Tibial nerve (tissue), 4 donors: ENCODE data around the gene TRPM1.
A peak's percentile ranks its signal among the peaks of the same experiment; 100 is the strongest.

Source experiments
- EP300 ChIP-seq, 2 donors: sonication (generic); formaldehyde crosslinking; IDR thresholded peaks; one replicate each; pipeline ENCODE4 v1.6.1; 2017; ENCODE audit warnings: antibody characterized with exemption in 2 of 2, mild to moderate bottlenecking in 1 of 2
- TF ChIP-seq, protein P1 (sequence below), 5 experiments: fragments of 200-600 bp in 3 of 5; fragments of 450-650 bp in 2 of 5; sonication (generic) in 3 of 5; IDR thresholded peaks; one replicate each; pipeline ENCODE4 v1.5.1; 2016 to 2019; ENCODE audit warnings: antibody characterized with exemption in 5 of 5, mild to moderate bottlenecking in 3 of 5, moderate library complexity in 2 of 5

DNA sequence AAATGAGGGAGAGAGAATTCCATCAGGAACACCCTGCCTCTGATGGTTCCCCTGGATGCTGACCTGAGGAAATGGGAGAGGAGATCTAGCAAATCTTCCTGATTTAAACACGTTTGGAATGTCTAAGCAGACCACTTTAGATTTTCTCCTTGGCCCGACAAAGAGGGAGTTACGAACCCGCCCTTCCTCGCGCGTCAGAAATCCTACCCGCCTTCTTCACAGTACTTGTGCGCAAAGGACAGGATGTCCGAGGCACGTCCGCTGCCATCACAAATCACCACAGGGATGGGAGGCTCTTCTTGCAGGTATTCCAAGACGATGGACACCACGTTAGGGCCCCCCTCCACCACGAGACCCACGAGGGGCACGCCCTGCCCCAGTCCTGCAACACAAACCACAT, 38.6 kb downstream of the TRPM1 start:
- peak in 1 of 2 donors; percentile 38 for TF ChIP-seq EP300 (IDR thresholded peaks at IDR 0.05)
- TF ChIP-seq, protein P1, sequence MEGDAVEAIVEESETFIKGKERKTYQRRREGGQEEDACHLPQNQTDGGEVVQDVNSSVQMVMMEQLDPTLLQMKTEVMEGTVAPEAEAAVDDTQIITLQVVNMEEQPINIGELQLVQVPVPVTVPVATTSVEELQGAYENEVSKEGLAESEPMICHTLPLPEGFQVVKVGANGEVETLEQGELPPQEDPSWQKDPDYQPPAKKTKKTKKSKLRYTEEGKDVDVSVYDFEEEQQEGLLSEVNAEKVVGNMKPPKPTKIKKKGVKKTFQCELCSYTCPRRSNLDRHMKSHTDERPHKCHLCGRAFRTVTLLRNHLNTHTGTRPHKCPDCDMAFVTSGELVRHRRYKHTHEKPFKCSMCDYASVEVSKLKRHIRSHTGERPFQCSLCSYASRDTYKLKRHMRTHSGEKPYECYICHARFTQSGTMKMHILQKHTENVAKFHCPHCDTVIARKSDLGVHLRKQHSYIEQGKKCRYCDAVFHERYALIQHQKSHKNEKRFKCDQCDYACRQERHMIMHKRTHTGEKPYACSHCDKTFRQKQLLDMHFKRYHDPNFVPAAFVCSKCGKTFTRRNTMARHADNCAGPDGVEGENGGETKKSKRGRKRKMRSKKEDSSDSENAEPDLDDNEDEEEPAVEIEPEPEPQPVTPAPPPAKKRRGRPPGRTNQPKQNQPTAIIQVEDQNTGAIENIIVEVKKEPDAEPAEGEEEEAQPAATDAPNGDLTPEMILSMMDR (IDR thresholded peaks at IDR 0.05): no peak
